Mesodermal cell (in vitro differentiated cells): ENCODE results near the gene BLMH.

Experiments
- H3K27ac ChIP-seq: 2 replicates; pipeline ENCODE4 v1.7.0; 2013; ENCODE audit warnings: mild to moderate bottlenecking, low read depth, low read length, moderate library complexity; ENCODE audit not compliant: severe bottlenecking
- H3K36me3 ChIP-seq: 2 replicates; pipeline ENCODE4 v1.7.1; 2013; ENCODE audit warnings: mild to moderate bottlenecking, low read length, moderate library complexity; ENCODE audit not compliant: control insufficient read depth, insufficient read depth
- H3K4me1 ChIP-seq: one replicate; pipeline ENCODE4 v1.7.1; 2013; ENCODE audit warnings: mild to moderate bottlenecking, low read length; ENCODE audit not compliant: insufficient read depth, control insufficient read depth, poor library complexity, severe bottlenecking
- H3K4me3 ChIP-seq: 2 replicates; pipeline ENCODE4 v1.7.0; 2013; ENCODE audit warnings: low read length, control low read depth, mild to moderate bottlenecking; ENCODE audit not compliant: insufficient read depth, poor library complexity, severe bottlenecking; ENCODE audit errors: extremely low read depth
- H3K9me3 ChIP-seq: 2 replicates; pipeline ENCODE4 v1.7.1; 2013; ENCODE audit warnings: mild to moderate bottlenecking, low read length, moderate library complexity; ENCODE audit not compliant: control insufficient read depth
- WGBS, 2 experiments: methylation state at CpG; one replicate each; pipeline ENCODE4 v1.1.5; 2013; ENCODE audit warnings: missing lambda C conversion rate in 2 of 2; ENCODE audit not compliant: insufficient coverage in 2 of 2; 5-methylcytosine and 5-hydroxymethylcytosine counted together

Gene BLMH

DNA sequence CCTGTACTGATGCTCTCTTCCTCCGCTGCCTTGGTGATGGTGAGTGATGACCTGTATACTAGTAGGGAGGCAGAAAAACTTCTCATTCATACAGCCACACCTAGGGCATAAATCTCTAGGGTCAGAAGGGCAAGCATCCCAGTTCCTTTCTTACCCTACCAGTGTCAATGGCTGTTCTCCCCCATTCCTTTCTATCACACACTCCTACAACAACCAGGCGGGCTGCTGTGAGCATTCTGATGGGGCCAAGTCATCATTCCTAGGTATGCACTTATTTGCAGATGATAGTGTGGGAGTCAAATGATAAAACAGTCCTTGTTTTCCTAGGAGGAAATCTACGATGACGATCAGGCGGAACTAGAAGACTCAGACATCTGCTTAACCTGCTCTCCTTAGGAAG is 42.3 kb downstream of the BLMH start:
- 93 to 100% methylated on average over 4 of the region's 5 CpGs for whole genome bisulfite sequencing, 2 experiments
- Histone ChIP-seq H3K4me1 (no peaks in the 10 kb centered on the region), H3K4me3 (no peak overlapping the region), H3K27ac (no peak overlapping the region), H3K9me3 (no peaks in the 10 kb centered on the region), H3K36me3 (peaks cover 57% of the 10 kb centered on the region)

DNA sequence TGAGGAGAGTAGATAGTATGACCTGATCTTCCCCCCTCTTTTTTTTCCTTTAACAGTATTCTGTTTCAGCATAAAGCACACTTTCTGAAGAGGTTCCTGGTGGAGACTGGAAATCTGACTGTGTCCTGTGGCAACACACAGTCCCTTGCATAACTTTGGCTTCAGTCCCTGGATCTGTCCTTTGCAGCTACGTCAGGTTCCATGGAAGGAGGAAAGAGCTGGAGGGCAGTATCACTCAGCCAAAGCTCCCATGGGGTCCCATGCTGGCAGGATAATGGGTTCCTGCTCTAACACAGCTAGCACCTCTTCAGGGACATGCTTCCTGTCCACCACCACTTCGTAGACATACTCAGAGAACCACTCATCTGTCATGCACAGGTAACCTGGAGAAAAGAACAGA is 43.0 kb downstream of the BLMH start:
- Histone ChIP-seq H3K4me1 (no peaks in the 10 kb centered on the region), H3K36me3 (peaks cover 57% of the 10 kb centered on the region), H3K4me3 (no peak overlapping the region), H3K9me3 (no peaks in the 10 kb centered on the region), H3K27ac (no peak overlapping the region)
- 100% methylated on average over 1 of the region's 2 CpGs; no CpG with 5 or more reads in 1 of the 2 experiments for WGBS, 2 experiments

DNA sequence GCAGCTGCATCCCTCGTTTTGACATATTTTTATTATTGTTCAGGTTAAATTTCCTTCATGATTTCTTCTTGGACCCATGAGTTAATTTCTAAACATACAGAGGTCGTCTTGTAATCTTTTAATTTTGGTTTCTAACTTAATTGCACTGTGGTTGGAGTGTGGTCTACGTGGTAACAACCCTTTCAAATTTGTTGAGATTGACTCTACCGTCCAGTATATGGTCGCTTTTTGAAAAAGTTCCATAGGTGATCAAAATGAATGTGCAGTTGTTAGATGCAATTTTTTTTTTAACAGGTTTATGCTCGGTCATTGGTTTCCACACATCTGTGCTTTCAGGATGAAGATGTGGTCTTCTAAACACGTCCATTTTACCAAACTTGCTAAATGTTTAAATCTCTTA is 45.3 kb downstream of the BLMH start:
- H3K4me3 ChIP-seq = no peak overlapping the region
- peaks cover 42% of the 10 kb centered on the region for H3K36me3 ChIP-seq
- 89 to 93% methylated on average over 2 to 3 of the region's 7 CpGs for WGBS, 2 experiments
- no peaks in the 10 kb centered on the region for H3K9me3 ChIP-seq
- no peak overlapping the region for H3K27ac ChIP-seq
- no peaks in the 10 kb centered on the region for H3K4me1 ChIP-seq

DNA sequence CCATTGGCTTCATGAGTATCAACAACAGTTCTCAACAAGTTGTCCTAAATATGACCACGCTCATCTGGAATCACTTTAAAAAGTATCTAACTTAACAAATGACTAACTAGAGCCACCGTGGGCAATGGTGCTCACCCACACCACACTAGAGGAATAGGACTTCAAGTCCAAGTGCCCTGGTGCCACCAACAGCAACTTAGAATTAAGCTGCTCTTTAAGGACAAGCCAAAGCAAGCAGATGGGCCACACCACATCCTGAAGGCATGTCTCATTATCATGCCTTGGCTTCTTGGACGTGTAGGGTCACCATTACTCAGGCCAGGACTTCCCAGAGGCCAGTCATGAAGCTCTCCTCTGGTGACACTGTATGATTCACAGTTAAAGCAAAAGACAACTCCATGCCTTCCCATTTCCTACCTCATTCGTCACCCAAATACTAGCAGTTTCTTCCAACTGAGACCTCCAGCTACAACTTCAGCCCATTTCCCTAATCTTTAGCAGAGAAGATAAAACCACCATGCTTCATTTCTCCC is 46.8 kb downstream of the BLMH start:
- Histone ChIP-seq H3K4me3 (no peak overlapping the region), H3K4me1 (no peaks in the 10 kb centered on the region), H3K9me3 (no peaks in the 10 kb centered on the region), H3K36me3 (peaks cover 27% of the 10 kb centered on the region), H3K27ac (no peak overlapping the region)
- 69 to 79% methylated on average over 4 of the region's 4 CpGs for WGBS, 2 experiments

DNA sequence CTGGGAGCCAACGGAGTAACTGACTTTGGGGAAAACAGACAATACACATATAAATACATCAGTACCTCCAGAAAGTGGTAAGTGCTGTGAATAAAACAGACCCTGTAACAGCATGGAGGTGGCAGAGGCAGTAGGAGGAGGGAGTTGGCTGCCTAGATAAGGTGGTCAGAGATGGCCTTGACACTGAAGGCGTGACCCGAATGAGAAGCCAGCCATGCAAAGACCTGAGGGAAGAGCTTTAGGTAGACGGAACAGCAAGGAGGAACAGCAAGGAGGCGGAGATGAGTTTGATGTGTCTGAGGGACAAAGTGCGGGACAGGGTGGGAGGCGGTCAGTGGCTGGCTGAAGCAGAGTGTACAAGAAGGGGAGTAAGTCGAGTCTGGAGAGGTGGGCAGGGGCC is 48.2 kb downstream of the BLMH start:
- WGBS, 2 experiments = 87 to 94% methylated on average over 7 of the region's 8 CpGs
- Histone ChIP-seq H3K36me3 (peaks cover 15% of the 10 kb centered on the region), H3K4me1 (no peaks in the 10 kb centered on the region), H3K4me3 (no peak overlapping the region), H3K27ac (no peak overlapping the region), H3K9me3 (no peaks in the 10 kb centered on the region)

DNA sequence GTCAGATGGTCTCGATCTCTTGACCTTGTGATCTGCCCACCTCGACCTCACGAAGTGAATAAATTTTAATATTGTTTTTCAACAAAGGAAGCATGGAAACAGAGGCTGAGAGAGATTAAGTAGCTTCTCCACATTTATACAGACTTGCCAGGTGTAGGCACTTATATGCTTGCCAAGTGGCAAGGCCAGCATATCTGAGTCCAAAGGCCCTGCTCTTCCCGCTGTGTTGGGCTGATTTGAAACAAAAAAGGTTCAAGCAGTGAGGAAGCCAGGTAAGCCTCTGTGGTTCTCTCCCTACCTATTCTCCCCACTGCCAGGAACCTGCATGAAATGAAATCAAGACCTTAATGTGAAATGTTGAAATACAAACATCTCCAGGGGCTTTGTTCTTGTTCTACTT is 48.7 kb downstream of the BLMH start:
- peaks cover 9% of the 10 kb centered on the region for H3K36me3 ChIP-seq
- no peak overlapping the region for H3K4me3 ChIP-seq
- H3K4me1 ChIP-seq = peaks cover 5% of the 10 kb centered on the region
- 86 to 100% methylated on average over 1 of the region's 4 CpGs for WGBS, 2 experiments
- no peaks in the 10 kb centered on the region for H3K9me3 ChIP-seq
- no peak overlapping the region for H3K27ac ChIP-seq

DNA sequence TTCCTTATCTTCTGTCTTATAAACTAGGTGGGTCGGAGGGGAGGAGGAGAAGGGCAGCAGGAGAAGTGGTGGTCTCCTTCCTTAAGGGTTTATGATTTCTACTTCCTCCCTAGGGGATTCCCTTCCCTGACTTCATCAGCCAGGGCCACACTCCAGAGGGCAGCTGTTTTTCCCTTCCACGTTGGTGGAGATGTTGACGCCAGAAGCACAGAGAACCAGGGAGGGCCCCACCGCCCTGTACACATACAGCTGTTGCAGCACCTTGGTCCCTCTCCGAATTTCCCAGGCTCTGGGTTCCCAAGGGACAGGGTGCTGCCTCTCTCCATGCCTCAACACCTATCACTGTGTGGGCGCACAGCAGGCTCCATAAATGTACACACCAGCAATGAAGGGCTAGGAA is 50.7 kb downstream of the BLMH start:
- peaks cover 14% of the 10 kb centered on the region for H3K4me1 ChIP-seq
- H3K9me3 ChIP-seq = no peaks in the 10 kb centered on the region
- no peak overlapping the region for H3K4me3 ChIP-seq
- H3K36me3 ChIP-seq = peaks cover 3% of the 10 kb centered on the region
- 86 to 94% methylated on average over 2 to 3 of the region's 6 CpGs for WGBS, 2 experiments
- no peak overlapping the region for H3K27ac ChIP-seq

DNA sequence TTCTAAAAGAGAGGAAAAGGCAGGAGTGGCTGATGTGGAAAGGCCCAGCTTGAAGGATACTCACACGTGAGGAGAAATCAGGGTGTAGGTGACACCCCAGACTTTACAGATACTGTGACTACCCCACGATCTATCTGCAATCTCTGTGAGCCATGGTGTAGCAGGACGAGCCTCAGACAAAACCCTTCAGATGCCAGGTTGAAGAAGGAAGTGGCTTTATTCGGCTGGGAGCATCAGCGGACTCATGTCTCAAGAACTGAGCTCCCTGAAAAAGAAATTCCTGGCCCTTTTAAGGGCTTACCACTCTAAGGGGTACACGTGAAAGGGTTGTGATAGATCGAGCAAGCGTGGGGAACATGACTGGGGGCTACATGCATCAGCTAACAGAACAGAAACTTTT is 51.6 kb downstream of the BLMH start:
- H3K4me3 ChIP-seq = no peak overlapping the region
- H3K4me1 ChIP-seq = peaks cover 14% of the 10 kb centered on the region
- WGBS, 2 experiments = 92 to 97% methylated on average over 5 of the region's 8 CpGs
- no peak overlapping the region for H3K27ac ChIP-seq
- H3K36me3 ChIP-seq = no peaks in the 10 kb centered on the region
- H3K9me3 ChIP-seq = no peaks in the 10 kb centered on the region

DNA sequence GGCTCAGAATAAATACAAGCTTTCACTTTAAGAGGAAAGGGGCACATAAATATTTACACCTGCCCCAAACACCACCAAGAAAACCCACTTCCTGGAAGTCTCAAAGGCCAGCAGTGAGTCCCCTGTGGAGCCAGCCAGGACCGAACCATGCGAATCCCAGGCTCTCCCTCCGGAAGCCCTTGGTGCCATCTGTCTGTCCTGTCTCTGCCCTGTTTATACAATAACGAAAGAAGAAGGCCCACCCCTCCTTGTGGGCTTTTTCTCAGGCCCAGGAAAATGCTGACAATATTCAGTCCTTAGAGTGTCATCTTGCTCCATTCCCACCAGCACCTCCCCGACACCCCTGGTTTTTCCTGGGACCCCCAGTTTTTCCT is 52.7 kb downstream of the BLMH start:
- peaks cover 14% of the 10 kb centered on the region for H3K4me1 ChIP-seq

DNA sequence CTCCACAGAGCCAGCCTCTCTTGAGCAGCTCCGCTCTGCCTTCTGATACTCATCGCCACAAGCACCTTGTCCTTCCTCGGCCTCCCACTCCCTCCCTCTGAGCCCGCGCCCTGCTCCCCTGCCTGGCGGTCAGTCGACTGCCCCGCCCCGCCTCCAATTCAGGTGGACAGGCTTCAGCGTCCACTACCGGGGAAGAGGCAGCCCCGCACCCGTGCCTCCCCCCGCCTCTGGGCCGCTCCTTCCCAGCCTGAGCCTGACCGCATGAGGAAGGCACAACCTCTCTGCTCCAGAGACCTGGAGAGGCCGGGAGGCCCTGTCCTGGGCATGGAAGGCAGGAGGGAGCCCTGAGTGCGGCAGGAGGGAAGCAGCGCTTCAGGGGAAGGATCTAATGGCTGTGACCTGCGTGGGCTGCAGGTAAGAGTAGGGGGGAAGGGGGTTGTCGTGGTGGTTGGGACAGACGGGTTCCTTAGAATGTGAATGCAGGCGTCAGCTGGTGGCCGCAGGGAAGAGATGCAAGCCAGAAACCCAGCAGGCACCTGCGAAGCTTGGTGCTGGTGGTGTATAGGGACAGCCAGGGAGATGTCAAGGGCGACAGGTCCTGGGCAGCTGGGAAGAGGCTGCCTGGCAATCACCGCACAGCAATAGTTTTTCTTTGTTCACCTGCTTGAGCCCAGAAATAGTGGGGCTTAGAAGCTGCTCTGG is 53.2 kb downstream of the BLMH start:
- WGBS, 2 experiments = 8 to 11% methylated on average over 20 to 21 of the region's 27 CpGs
- H3K4me3 ChIP-seq = no peak overlapping the region
- no peaks in the 10 kb centered on the region for H3K36me3 ChIP-seq
- H3K27ac ChIP-seq = no peak overlapping the region
- H3K9me3 ChIP-seq = no peaks in the 10 kb centered on the region
- peaks cover 14% of the 10 kb centered on the region for H3K4me1 ChIP-seq

More for the DNA sequence above, 52.7 kb downstream of the BLMH start:
- H3K27ac ChIP-seq = no peak overlapping the region
- H3K9me3 ChIP-seq = no peaks in the 10 kb centered on the region
- 42 to 76% methylated on average over 5 of the region's 5 CpGs for WGBS, 2 experiments
- H3K36me3 ChIP-seq = no peaks in the 10 kb centered on the region
- H3K4me3 ChIP-seq = no peak overlapping the region

DNA sequence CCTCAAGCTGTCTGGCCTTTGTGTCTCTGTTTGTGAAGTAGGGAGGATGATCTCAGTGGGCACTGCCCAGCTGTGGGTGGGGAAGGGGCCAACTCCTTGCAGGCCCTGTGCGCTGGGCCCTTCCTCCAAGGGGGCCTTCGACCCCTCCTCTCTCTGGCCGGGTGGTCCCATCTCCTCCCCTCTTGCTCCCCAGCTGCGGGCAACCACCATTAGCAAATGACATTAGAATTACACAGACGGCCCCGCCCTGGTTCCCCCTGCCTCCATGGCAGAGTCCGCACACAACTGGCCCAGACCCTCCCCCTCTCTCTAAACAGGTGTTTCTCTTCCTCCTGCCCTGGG is 53.8 kb downstream of the BLMH start:
- H3K27ac ChIP-seq = no peak overlapping the region
- H3K36me3 ChIP-seq = no peaks in the 10 kb centered on the region
- WGBS, 2 experiments = 10 to 20% methylated on average over 7 of the region's 7 CpGs
- H3K4me1 ChIP-seq = peaks cover 14% of the 10 kb centered on the region
- no peaks in the 10 kb centered on the region for H3K9me3 ChIP-seq
- no peak overlapping the region for H3K4me3 ChIP-seq
